Measurements from ENCODE around the gene ACTN3. TPM values are rescaled to one million over a fixed set of nuclear protein-coding genes. Genes with fewer than 3 reads are reported as not detected.
"Not testable (repeated sequence)": the region's sequence is repeated elsewhere in the genome, so short reads cannot be mapped to it uniquely, and the experiment has no call there.

The ACTN3 gene
- total RNA-seq, 2 donors from 2014 or later, result not detected

GRCh38 chr11:66603072-66603471 lies 56.4 kb downstream of the ACTN3 start:
- peaks cover 0 to 4% of the 10 kb centered on the region in 2 donors for H3K36me3 ChIP-seq
- 81% methylated on average over 6 of the region's 6 CpGs for WGBS
- intact Hi-C loops (cut with DNase I), result no loop called here

GRCh38 chr11:66604155-66604554 lies 57.5 kb downstream of the ACTN3 start:
- WGBS, result 89% methylated on average over 5 of the region's 5 CpGs
- no peak overlapping the region for H3K27ac ChIP-seq
- no peaks in the 10 kb centered on the region for H3K27me3 ChIP-seq (replicated peaks; ENCODE audit: insufficient read depth)
- H3K9me3 ChIP-seq, result no peaks in the 10 kb centered on the region
- no peaks in the 10 kb centered on the region for H3K4me1 ChIP-seq (replicated peaks)
- no peak for DNase-seq (ENCODE audit: low spot score)
- peaks cover 0 to 4% of the 10 kb centered on the region in 2 donors for H3K36me3 ChIP-seq
- intact Hi-C loops (cut with DNase I), result no loop called here
- H3K4me3 ChIP-seq, result no peak overlapping the region
- TF ChIP-seq CTCF (IDR thresholded peaks at IDR 0.05) (no peak), POLR2AphosphoS5 (IDR thresholded peaks at IDR 0.05) (no peak), POLR2A (IDR thresholded peaks at IDR 0.05) (no peak)

More at GRCh38 chr11:66603072-66603471, 56.4 kb downstream of the ACTN3 start:
- no peaks in the 10 kb centered on the region for H3K27me3 ChIP-seq (replicated peaks; ENCODE audit: insufficient read depth)
- no peaks in the 10 kb centered on the region for H3K9me3 ChIP-seq
- DNase-seq (ENCODE audit: low spot score), result no peak
- TF ChIP-seq POLR2AphosphoS5 (IDR thresholded peaks at IDR 0.05) (no peak), CTCF (IDR thresholded peaks at IDR 0.05) (no peak), POLR2A (IDR thresholded peaks at IDR 0.05) (no peak)
- H3K4me3 ChIP-seq, result no peak overlapping the region
- H3K4me1 ChIP-seq (replicated peaks), result no peaks in the 10 kb centered on the region
- H3K27ac ChIP-seq, result no peak overlapping the region

GRCh38 chr11:66606608-66607007 lies 59.9 kb downstream of the ACTN3 start:
- H3K9me3 ChIP-seq; H3K4me3 ChIP-seq; H3K36me3 ChIP-seq; H3K27me3 ChIP-seq (replicated peaks; ENCODE audit: insufficient read depth); intact Hi-C loops (cut with DNase I); DNase-seq (ENCODE audit: low spot score); H3K4me1 ChIP-seq (replicated peaks): not testable (repeated sequence)
- 94% methylated on average over 3 of the region's 3 CpGs for WGBS
- H3K27ac ChIP-seq, result peak overlapping the region; percentile 51 to 64

GRCh38 chr11:66607126-66607834 lies 60.6 kb downstream of the ACTN3 start:
- Histone ChIP-seq H3K36me3 (no peaks in the 10 kb centered on the region), H3K4me3 (no peak overlapping the region), H3K27me3 (replicated peaks; ENCODE audit: insufficient read depth) (no peaks in the 10 kb centered on the region), H3K4me1 (replicated peaks) (no peaks in the 10 kb centered on the region), H3K9me3 (no peaks in the 10 kb centered on the region), H3K27ac (peak overlapping the region; percentile 51 to 64)
- DNase-seq (ENCODE audit: low spot score), result peak; percentile 84
- intact Hi-C loops (cut with DNase I), result no loop called here
- no peak for TF ChIP-seq CTCF (IDR thresholded peaks at IDR 0.05)
- TF ChIP-seq POLR2AphosphoS5 (IDR thresholded peaks at IDR 0.05), result peak; percentile 77
- TF ChIP-seq POLR2A (IDR thresholded peaks at IDR 0.05), result no peak
- WGBS, result 11% methylated on average over 8 of the region's 8 CpGs

- intact Hi-C loops (cut with DNase I), result no loop called here
- H3K4me3 ChIP-seq, result no peak overlapping the region
- no peaks in the 10 kb centered on the region for H3K27me3 ChIP-seq (replicated peaks; ENCODE audit: insufficient read depth)
- H3K27ac ChIP-seq, result no peak overlapping the region
- no peak for DNase-seq (ENCODE audit: low spot score)
- H3K9me3 ChIP-seq, result no peaks in the 10 kb centered on the region
- TF ChIP-seq POLR2A (IDR thresholded peaks at IDR 0.05) (no peak), POLR2AphosphoS5 (IDR thresholded peaks at IDR 0.05) (no peak), CTCF (IDR thresholded peaks at IDR 0.05) (no peak)
- WGBS, result 78% methylated on average over 4 of the region's 4 CpGs
- H3K4me1 ChIP-seq (replicated peaks), result no peaks in the 10 kb centered on the region
- H3K36me3 ChIP-seq, result no peaks in the 10 kb centered on the region
Measured at GRCh38 chr11:66609721-66610617, 63.3 kb downstream of the ACTN3 start.
